ENCODE results near the gene HABP4. TPM values are rescaled to one million over a fixed set of nuclear protein-coding genes. Genes with fewer than 3 reads are reported as not detected.

Gene HABP4
- total RNA-seq, 1 donor from 2014 or later = 22.7 TPM

DNA sequence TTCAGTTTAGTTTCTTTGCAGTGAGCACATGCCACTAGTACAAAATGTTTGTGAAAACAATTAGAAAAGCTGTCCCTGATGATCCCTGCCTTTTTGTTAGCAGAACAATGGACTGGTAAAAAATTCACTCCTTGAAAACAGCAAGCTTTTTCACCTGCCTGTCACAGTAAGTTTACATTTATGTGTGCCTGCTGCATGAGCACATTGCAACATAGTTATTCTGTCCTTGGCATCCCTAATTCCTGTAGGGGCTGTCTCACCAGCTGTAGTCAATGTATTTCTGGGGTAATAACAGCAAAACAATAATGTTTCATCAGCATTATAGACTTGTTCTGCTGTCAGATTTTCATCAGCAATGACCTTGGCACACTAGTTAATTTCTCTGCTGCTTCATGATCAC is 20.2 kb upstream of the HABP4 start:
- ATAC-seq = no peak
- DNase-seq = no peak
- intact Hi-C loops (cut with micrococcal nuclease) = no loop called here

DNA sequence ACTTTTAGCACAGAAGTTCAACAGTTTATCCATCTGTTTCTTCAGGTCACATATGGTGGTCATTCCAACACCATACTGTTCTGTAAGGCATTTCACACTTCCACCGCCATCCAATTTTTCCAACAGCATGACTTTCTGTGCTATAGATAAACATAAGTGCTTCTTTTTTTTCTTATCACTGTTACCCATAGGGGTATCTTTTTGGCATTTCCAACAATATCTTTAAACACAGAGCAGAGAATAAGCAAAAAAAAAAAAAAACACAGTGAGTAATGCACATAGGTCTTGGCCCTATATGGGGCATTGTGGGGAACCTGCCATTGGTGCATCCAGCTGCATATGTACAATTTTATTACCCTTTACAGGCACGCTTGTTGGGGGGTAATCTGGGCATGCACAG is 19.6 kb upstream of the HABP4 start:
- ATAC-seq = no peak
- DNase-seq = no peak
- intact Hi-C loops (cut with micrococcal nuclease) = no loop called here

DNA sequence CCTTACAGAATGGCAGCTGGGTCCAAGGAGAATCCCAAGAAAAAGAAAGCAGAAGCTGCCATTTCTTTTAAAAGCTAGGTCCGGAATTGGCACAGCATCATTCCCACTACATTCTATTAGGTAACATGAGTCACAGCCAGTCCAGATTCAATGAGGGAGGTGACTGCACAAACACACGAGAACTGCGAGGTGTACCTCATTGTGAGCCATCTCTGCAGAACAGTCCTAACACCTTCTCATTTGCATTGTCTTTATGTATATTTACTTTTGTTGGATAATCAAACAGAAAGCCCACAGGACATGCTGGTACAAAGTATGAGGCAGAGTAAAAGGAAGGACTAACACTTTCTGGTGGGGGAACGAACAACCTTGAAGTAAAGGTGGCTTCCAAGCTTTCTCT is 14.6 kb upstream of the HABP4 start:
- no peak for DNase-seq
- intact Hi-C loops (cut with micrococcal nuclease) = no loop called here
- ATAC-seq = no peak

DNA sequence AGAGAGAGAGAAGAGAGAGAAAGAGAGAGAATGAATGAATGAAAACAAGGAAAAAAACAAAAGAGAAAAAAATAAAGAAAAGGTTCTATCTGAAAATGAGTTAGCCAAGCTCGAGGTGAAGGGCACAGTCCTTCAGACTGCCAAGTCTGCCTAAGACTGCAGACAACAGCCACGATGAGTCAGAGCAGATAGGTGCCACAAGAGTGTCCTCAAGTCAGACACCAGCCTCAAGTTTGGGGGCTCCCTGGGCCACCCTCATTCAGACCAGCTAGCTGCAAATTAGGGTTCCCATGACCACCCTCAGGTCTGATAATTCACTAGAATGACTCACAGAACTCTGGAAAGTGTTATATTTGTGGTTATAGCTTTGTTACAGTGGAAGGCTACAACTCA is 13.9 kb upstream of the HABP4 start:
- DNase-seq (no peak), ATAC-seq (no peak)
- intact Hi-C loops (cut with micrococcal nuclease) = no loop called here

DNA sequence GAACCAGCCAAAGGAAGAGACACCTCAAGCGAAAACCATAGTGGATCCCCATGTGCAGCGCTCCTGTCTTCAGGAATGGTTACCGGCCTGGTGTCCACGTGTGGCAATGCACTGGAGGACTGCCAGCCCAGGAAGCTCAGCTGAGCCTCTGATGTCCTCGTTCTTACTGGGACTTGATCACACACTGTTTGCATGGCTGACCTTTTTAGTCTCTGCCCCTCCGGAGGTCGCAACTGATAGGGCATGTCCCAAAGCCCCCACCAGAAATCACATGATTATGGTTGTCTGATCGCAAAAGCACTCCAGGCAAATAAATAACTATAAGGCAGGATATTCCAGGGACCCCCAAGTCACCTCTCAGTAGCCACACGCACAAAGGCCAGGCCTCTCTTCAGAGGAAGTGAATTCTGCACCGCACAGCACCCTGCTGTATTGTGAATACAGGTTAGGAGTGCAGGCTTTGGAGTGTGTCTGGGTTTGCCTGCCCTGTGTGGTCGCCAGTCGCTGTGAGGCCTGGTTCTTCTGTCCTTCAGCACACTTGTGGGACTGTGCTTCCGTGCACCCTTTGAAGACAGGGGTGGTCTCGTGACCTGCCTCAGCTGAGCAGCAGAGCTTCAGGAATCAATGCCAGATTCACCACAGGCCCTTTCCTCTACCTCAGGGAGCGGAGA is 13.4 kb upstream of the HABP4 start:
- intact Hi-C loops (cut with micrococcal nuclease) = no loop called here
- no peak for DNase-seq
- no peak for ATAC-seq

DNA sequence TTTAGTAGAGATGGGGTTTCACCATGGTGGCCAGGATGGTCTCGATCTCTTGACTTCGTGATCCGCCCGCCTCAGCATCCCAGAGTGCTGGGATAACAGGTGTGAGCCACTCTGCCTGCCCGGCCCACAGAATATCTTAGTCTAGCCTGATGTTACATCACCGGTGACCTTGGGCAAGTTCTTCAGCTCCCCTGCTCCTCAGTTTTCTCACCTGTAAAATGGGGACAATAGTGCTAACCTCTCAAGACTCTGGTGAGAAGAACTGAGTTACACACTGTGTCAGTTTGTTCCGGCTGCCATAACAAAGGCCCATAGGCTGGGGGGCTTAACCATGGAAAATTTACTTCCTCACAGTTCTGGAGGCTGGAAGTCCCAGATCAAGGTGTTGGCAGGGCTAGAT is 12.5 kb upstream of the HABP4 start:
- no peak for DNase-seq

DNA sequence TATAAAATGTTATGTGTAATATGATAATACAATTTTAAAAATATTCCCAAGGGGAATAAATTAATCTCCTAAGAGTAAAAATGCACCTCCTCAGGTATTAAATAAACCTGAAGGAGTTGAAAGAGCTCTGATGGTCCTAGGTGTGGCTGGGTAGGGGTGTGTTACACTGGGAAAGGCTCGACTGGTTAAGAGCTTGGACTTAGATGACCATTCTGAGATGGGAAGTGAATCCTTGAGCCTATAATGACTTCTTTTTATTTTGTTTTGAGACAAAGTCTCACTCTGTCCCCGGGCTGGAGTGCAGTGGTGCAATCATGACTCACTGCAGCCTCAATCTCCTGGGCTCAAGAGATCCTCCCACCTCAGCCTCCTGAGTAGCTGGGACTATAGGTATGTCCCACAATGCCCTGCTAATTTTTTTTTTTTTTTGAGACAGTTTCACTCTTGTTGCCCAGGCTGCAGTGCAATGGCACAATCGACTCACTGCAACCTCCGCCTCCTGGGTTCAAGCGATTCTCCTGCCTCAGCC is 9.2 kb upstream of the HABP4 start:
- intact Hi-C loops (cut with micrococcal nuclease) = no loop called here
- ATAC-seq = no peak

More for the DNA sequence above, 12.5 kb upstream of the HABP4 start:
- intact Hi-C loops (cut with micrococcal nuclease) = no loop called here
- ATAC-seq = no peak

DNA sequence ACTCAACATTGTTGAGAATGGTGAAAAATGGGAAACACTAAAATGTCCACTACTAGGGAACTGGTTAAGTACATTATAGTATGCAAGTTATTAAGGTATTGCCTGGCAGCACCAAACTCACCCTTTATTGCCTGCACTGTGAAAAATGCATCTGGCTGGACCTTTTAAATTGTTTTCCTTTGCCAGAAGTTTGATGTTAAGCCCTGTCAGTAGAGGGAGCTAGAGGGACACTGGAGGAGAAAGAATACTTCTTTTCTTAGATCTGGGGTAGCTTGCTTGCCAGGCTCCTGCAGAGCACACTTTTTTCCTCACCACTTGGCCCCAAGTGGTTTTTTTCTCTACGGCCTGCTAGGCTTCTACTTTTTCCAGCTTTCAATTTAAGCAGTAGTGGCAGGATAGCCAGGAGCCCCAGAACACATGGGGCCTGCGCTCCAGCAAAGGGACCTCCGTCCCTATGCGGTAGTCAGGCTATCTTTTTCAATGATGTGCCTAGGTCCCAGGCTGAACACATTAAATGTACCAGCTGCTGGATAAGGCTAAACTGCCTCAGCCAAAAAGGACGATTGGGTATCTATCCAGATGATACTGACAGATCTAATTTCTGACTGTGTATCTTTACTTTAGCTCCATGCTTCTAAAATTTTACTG is 8.0 kb upstream of the HABP4 start:
- DNase-seq (no peak), ATAC-seq (peak; percentile 45)
- intact Hi-C loops (cut with micrococcal nuclease) = no loop called here

More for the DNA sequence above, 9.2 kb upstream of the HABP4 start:
- no peak for DNase-seq

DNA sequence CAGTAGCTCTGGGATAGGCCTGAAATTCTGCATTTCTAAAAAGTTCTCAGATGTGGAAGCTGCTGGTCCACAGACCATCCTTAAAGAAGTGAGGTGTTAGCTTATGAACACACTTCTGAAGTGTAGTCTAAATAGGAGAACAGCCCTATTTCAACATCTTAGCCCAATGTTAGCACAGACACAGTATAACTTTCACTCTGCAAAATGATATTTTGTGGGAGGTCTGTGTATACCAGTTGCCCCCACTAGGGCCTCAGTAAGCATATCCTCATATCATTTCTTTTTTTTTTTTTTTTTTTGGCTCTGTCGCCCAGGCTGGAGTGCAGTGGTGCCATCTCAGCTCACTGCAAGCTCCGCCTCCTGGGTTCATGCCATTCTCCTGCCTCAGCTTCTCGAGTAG is 7.5 kb upstream of the HABP4 start:
- intact Hi-C loops (cut with micrococcal nuclease) = no loop called here
- no peak for ATAC-seq
- DNase-seq = no peak

DNA sequence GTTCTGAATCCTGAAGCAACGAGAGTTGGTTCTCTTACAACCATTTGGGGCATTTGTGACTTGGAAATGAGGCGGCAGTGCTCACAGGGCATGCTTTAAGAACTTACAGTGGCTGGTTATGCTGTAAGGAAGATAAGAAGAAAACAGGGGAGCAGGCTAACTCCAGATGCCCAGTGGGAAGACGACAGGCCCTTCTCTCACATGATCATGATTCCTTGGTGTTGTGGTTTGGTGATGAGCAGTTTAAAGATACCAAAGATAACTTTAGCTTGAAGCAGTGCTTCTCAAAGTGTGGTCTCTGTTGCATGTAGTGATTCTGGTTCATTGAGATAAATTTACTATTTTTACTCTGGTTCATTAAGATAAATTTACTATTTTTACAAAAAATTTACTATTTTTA is 2.6 kb upstream of the HABP4 start:
- ATAC-seq = no peak
- no peak for DNase-seq
- intact Hi-C loops (cut with micrococcal nuclease) = loop anchor here (5.0 kb wide), 1 partner anchor 120 kb away; no protein-coding TSS in a partner anchor

DNA sequence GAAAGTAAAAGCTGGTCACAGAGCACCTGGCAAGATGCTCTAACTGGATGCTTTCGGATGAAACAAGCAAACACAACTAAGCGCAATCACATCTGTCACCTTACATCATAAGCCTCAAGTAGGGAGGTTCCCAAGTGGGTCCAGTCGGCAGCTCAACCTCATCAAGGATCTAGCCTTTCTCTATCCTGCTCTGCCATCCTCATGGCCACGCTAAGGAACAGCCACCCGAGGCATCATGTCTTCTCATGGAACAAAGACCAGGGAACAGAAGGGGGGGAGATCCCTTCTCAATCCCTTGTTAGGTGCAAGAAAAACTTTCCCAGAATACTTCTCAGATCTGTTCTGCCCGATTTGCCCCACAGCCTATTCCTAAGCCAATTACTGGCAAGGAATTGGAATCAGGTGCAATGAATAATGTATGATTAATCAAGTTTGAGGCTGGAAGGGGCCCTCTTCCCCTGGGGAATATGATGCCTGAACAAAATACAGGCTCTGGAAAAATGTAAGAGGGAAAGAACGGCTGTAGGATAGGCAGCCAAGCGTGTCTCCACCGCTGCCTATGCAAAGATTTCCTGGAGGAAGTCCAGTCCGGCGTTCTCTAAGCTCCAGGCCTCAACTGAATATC is 1.3 kb upstream of the HABP4 start:
- intact Hi-C loops (cut with micrococcal nuclease) = loop anchor here (5.0 kb wide), 1 partner anchor 121 kb away; no protein-coding TSS in a partner anchor
- ATAC-seq (no peak), DNase-seq (no peak)

DNA sequence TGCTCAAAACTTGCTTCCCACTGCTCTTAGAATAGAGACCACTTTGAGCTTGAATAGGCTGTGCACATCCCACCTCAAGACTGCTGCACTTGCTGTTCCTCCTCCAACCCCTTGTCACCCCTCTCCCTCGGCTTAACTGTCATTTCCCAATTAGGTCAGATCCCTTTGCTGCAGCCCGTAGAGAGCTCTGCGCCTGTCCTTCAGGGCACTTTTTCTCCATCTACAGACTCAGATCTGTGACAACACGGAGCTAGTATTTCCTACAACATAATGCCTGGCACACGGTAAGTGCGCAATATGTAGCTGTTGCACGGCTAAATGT is 485 bp upstream of the HABP4 start:
- intact Hi-C loops (cut with micrococcal nuclease) = loop anchor here (5.0 kb wide), 1 partner anchor 122 kb away; no protein-coding TSS in a partner anchor
- no peak for DNase-seq

DNA sequence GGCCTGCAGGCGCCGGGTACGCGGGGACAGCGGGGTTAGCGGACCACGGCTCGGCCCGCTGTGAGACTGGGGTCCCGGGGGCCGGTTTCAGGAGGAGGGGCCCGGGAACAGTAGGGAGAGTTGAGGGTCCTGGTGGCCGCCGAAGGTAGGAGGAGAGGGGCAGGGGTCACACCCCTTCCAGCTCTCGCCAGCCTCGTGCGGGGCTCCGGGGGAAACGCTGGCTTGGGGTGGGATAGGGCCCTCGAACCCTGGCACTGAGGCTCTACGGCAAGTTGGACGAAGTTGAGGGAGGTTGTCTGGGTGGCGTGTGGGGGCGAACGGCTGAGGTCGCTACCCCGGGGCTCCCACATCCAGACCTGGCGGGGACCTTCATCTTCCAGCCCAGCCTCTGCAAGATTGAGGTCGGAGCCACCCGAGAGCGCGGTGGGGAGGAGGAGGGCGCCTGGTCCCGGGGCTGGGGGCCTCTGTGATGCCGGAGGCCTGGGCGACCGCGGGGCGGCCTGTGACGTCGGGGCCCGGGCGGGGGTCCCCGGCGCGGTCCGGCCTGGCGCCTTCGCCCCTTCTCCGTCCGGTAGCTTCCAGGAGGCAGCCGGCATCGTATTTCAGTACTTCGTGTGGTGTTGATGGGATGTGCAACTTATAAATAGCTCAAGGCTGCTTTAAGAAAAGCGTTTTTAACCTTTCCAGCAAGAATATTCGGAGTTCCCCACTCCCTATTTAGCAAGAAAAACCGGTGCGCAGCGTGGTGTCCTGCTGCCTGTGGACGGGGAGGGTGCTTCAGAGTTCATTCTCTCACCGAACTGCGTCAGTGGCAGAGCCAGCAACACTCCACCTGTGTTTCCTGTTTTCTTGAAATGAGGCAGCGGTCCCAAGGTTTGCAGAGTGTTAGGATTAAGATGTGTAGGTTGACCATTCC is 902 bp downstream of the HABP4 start:
- no peak for DNase-seq
- intact Hi-C loops (cut with micrococcal nuclease) = no loop called here
- no peak for ATAC-seq

More for the DNA sequence above, 485 bp upstream of the HABP4 start:
- ATAC-seq = peak; percentile 42

DNA sequence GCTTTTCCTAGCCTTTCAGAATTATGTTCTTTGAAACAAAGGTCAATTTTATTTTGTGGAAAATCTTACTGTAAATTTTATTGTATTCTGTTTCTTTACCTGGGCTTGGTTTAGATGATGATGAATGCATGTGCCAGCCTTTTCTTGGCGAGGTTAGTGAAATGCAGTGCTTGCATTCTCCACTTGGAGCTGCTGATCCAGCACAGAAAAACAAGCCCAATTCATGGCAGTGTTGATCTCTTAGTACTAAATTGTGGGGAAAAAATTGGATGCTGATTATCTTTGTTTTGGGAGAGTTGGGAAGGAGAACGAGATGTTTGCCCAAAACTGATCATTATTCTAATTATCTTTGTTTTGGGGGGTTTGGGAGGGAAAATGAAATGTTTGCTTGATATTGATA is 3.7 kb downstream of the HABP4 start:
- DNase-seq = no peak
- intact Hi-C loops (cut with micrococcal nuclease) = no loop called here

DNA sequence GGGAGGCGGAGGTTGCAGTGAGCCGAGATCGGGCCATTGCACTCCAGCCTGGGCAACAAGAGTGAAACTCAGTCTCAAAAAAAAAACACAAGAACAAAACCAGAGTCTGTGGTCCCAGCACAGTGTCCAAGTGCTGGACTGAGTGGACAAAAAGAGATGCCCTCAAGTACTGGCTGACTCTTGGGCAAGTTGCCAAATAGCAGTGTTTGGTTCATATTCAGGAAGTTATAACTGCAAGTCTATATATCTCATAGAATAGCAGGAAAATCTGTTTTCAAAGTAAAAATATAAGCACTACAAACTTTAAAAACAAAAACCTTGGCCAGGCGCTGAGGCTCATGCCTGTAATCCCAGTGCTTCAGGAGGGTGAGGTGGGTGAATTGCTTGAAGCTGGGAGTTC is 7.3 kb downstream of the HABP4 start:
- DNase-seq = no peak
- intact Hi-C loops (cut with micrococcal nuclease) = no loop called here
- no peak for ATAC-seq

More for the DNA sequence above, 3.7 kb downstream of the HABP4 start:
- no peak for ATAC-seq

DNA sequence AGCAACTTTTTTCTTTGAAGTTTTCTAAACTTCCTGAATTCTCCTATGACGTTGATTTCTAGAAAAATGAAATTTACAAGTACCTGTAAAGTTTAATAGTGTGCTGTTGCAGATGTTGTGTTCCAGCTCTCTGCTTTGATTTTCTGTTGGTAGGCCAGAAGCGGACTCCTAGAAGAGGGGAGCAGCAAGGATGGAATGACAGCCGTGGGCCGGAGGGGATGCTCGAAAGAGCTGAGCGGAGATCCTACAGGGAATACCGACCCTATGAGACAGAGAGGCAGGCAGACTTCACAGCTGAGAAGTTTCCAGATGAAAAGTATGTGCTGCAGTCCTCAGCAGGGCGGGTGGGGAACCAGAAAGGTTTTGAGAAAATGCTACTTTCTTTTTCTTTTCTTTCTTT is 8.3 kb downstream of the HABP4 start:
- DNase-seq (no peak), ATAC-seq (no peak)
- intact Hi-C loops (cut with micrococcal nuclease) = no loop called here

DNA sequence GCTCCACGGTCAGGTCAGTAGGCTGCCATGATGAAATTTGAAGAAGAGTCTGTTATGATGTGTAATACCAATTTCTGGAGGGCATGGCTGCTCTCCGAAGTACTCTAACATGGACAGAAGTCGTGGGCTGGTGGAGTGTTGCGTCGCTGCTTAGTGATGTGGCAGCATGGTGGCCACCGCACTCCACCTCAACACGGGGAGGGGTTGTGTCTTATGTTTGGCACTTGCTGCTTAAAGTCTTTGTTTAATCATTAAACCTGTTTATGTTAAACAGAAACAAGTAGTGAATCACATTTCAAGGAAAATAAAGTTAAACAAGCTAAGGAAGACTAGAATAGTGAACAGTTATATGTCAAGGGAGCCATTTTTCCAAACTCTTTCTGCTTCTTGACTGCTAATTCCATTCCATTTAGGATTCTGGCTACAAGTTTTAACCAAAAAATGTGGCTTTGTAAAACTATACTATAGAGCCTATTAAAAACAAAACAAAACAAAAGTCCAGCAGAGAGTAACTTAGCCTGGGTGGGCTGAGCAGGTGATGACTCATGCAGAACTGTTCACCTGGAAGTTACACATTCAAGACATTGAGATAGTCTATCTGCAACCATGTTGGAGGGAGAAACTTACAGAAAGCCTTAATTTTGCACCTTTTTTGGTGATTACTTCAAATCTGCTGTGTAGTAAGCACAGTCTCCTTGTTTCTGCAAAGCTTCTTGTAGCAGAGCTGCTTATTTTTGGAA is 9.5 kb downstream of the HABP4 start:
- intact Hi-C loops (cut with micrococcal nuclease) = no loop called here
- no peak for ATAC-seq
- DNase-seq = no peak

DNA sequence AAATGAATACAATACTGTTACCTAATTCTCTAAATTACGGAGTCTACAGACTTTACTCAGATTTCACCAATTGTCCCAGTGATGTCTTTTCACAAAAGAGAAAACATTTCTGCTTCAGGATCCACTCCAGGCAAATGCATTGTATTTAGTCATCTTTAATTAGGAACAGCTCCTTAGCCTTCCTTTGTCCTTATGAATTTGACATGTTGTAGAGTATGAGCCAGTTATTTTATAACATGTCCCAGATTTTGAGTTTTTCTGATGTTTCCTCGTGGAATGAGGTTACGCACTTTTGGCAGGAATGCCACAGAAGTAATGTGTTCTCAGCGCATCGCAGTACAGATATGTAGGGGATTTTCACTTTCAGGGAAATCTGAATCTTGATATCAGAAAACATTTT is 10.5 kb downstream of the HABP4 start:
- intact Hi-C loops (cut with micrococcal nuclease) = no loop called here
- no peak for ATAC-seq
- DNase-seq = no peak

DNA sequence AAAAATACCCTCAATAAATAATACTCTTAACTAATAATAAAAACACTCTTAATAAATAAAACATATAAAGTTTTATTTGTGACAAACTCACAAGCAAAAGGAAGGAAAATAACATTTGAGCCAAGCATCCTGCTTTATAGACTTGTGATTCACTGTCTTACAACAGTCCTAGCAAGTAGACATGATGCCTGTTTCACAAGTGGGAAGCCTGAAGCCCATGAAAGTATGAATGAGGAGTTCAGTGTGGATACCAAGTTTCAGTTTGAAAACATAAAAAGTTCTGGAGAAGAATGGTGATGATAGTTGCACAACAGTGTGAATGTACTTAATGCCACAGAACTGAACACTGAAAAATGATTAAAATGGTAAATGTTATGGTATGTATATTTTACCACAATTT is 10.9 kb downstream of the HABP4 start:
- intact Hi-C loops (cut with micrococcal nuclease) = no loop called here
- ATAC-seq = no peak
- DNase-seq = no peak

Data from left ventricle myocardium superior (tissue), 1 donor.